ENCODE measurements around the gene ACTN1.
A peak's percentile ranks its signal among the peaks of the same experiment; 100 is the strongest.

The ACTN1 gene

DNA sequence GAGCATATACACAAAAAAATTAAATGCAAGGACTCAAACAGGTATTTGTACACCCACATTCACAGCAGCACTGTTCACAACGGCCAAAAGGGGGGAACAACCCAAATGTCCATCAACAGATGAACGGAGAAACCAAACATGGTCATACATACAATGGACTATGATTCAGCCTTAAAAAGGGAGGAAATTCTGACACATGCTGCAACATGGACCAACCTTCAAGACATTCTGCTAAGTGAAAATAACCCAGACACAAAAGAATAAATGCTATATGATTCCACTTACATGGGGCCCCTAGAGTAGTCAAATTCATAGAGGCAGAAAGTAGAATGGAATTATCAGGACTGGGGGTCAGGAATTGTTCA is 29.5 kb downstream of the ACTN1 start:
- DNase-seq, result no peak

DNA sequence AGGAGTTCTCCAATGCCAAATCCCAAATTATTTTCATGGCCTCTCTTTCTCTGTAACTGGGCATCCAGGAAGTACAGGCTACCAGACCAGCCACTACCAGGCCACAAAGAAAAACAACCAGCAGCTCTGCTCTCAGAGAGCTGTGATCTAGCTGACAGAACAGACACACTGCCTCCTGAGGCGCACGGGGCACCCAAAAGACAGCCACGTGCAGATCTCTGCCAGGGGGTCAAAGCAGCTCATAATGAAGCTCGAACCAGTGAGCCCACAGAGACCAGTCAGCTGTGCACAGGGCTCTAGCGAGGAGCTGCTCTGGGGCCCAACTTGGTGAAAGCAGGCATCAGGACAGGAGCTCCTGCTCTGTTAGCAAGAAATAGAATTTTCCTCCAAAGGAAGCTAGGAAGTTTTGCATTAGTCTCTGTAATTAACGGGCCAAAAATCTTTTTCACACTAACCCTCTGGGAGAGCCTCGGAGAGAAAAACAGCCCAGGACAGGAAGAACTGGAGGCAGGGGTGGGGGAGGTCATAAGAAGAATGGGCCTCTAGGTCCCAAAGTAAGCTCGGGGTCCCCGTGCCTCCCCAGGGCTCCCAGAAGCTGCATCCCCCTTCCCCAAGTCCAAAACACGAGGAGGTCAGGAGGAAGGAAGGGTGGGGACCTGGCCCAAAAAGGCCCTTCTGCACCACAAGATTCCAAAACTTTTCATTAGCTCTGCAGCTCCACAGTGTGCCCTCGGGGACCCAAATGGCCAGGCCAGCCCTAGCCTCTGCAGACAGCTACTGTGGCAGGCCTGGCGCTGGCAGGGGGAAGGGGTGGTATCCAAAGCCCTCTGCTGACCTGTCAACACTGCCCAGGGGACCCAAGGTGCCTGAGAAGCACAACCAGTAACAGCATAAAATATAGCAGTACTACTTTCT is 30.2 kb downstream of the ACTN1 start:
- no peak for DNase-seq

DNA sequence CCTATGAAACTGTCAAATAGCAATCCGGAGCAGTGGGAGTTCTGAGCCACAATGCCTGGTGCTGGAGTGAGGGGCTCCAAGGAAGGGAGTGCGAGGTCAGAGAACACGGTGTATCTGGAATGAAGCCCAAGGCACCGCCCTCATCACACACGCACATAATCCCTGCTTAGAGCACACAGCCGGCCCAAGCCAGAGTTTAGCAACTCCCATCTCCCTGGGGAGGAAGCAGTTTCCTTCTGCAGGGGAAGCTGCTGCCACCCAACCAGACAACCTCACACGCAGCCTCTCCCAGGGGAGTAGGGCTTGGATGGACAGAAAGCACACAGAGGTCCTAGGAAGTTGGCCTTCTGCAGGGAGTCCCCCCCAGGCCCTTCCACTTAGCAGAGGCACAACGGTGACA is 31.3 kb downstream of the ACTN1 start:
- no peak for DNase-seq

- DNase-seq, result no peak
Observed at GRCh38 chr14:68946489-68946822, 32.6 kb downstream of the ACTN1 start.

DNA sequence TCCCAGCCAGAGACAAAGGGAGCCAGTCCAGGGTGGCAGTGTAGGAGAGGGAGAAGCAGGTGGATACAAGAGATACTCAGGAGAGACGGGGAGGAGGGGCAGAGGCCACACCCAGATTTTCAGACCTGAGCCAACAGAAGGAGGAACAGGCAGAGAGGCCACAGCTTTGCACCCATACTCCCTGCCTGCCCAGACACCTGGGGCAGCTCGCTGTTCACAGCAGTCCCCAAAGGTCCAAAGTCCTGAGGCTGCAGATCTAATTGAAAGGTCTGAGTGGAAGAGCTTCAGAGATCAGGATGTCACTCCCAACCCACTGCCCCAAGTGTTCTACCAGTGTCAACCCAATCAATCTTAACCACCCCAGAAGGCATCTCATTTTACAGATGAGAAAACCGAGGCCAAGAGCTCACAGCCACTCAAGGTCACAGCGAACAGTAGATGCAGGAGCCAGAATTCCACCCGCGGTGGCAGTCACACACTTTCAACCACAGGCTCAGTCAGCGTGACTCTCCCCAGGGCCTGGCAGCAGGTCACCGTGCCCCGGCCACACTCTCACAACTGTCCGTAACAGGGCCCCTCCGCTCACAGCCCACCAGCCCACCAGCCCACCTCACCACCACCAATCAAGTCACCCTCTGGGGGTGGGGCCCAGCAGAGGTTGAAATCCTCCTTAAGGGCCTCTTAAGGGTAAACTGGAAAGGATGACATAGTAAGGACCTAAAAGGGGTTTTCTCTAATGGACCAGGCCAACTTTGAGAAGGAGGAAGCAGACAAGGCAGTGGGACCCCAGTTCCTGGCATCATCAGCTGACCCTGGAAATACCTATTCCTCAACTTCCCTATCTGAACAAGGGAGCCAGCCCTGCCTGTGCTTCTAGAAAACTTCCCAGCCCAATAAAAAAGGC is 33.3 kb downstream of the ACTN1 start:
- no peak for DNase-seq

DNA sequence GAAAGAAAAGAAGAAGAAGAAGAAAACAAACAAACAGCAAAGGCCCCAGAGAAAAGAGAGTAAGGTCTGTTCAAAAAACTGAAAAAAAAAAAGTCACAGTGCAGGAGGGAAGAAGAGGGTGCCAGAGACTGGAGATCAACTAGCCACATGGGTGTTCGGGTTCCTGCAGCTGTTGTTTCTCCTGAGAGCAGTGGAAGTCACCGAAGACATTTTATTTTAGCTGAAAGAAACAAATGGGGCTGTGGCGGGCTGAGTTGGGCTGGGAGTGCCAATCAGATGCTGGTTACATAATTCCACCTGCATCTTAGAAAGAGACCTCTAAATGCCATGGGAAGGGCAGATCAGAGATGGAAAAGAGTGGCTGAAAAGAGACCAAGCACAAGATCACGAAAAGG is 33.9 kb downstream of the ACTN1 start:
- DNase-seq, result no peak

- DNase-seq, result no peak
Observed at GRCh38 chr14:68944162-68944561, 34.9 kb downstream of the ACTN1 start.

DNA sequence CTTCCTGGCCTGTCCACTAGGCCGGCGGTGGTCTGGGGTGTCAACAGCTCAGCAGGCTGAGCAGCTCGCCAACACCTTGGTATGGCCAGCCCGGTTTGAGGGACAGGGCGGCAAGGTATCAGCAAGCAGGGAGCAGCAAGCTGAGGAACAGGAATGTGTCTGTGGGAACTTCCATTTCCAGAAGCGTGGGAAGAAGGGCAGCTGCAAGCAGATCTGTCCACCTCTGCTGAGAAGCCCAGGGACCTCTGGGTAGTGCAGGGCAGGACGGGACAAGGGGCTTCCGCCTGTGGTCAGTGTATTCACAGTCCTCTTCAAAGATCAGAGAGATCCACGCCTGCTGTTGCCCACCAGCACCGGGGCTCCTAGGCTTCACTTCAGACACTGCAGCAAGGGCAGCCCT is 36.0 kb downstream of the ACTN1 start:
- DNase-seq, result no peak

GRCh38 chr14:68942296-68943035 is 36.6 kb downstream of the ACTN1 start:
- DNase-seq, result no peak

GRCh38 chr14:68941820-68942219 is 37.3 kb downstream of the ACTN1 start:
- DNase-seq, result peak; percentile 50

DNA sequence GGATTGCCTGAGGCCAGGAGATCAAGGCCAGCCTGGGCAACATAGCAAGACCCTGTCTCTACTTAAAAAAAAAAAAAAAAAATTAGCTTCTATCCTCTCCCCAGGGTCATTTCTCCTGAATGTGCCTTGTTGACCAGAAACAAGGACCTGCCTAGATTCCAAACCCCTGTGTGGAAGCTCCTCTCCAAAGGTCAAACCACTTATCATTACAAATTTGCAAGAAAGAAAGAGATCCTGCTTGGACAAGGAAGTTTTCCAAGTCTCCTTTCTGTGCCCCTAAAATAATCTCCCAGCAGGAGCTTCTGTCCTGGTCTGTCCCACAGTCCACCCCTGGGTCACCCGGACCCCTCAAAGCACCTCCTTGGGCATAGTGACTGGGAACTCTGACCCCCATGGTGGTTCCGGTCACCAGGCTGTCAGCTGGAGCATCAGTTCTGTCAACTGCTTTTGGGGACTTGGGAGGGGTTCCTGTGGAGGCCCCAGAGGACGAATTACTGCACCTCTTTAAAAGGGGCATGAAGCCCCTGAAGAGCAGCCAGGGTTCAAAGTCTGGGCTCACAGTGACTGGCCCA is 38.4 kb downstream of the ACTN1 start:
- no peak for DNase-seq

DNA sequence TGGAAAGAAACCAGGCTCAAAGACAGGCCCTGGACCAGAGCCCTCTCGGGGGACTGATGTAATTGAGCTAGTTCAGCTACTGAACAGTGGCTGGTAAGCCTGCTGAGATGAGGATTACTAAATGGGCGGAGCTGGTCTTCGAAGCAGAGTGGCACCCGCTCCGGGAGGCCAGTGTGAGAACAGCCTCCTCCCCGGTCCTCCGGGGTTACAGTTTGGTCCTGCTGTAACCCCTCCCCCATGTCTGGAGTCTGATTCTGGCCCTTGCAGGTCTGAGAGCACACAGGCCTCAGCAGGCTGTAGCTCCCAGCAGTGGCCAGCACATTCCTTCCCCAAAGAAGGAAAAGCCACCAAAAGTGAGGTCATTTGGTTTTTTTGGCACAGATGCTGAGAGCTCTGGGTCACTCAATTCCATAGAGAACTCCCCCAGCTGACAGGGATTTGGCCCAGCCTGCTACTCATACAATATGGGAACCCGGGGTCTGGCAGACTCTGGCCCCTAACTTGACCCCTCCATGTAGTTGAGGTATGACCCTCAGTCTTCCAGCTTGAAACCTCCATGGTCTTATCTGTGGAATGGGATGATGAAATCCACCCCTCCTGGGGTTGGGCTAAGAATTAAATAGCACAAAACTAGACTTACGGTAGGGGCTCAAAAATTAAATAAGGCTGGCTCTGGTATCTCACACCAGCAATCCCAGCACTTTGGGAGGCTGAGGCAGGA is 39.0 kb downstream of the ACTN1 start:
- no peak for DNase-seq

GRCh38 chr14:68939181-68939892 is 39.8 kb downstream of the ACTN1 start:
- DNase-seq, result no peak

DNA sequence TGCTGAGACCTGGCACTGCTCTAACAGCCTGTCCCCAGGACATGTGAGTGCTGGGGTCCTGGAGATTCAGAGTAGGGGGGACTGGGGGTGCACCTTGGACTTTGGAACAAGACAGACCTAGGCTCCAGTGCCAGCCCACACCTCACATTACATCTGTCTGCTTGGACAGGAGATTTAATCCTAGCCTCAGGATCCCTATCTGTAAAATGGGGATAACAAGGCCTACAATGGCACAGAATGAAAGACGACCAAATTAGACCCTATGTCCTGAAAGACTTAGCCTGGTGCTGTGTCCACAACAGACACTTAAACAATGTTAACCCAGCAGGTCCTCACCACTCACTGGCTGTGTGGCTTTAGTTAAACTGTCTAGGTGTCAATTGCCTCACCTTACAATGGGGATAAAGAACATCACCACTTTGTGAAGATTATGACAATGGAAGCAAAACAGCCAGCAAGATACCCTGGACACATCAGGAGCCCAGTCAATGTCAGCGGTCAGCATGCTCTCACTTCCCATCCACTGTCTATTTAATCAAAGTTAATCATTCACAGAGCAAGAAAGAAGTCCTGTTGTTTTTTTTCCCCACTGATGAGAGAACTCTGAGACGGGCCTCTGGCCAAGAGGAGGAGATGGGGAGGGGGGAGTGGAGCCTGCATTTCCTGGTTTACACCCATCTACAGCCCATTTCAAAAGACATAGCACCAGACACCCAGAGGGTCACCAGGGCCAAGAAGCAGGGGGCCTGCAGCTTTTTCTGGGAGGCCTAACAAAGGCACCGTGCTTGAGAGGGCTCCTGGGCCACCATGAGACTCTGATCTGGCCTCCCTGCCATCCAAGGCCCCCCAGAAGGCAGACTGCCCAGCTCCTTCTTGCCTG is 40.6 kb downstream of the ACTN1 start:
- DNase-seq, result no peak

DNA sequence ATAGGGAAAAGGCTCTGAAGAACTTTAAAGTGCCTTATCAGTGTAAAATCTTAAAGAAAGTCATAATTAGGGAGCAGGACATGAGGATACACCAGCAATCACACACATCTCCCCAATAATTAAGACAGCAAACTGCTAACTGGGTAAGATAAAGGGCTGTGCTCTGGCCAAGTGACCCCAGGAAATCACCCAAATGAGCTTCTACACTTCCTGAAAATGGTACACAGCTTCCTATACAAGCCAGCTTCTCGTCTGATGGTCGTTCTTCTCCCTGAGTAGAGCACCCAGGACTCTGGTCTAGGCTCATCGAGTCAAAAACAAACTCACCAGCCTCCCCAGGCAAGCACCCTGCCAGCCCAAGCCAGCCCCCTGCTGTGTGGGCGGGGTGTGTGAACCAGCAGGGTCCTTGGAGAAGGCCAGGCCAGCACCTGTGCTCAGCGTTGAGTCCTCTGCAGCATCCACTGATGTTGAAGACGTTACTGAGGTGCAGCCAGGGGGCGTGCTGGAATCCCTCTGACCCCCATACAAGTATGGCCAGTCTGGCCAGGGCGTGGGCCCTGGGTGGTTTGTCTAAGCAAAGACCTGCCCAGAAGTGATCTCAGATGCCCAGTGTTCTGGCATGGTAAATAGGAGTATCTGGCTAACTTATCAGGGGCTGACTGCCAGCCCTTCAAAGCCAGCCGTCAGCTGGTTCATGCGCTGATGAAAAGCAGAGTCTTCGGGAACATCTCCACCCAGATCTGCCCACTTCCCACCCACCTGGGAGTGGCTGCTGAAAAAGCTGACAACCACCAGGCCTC is 41.4 kb downstream of the ACTN1 start:
- no peak for DNase-seq

DNA sequence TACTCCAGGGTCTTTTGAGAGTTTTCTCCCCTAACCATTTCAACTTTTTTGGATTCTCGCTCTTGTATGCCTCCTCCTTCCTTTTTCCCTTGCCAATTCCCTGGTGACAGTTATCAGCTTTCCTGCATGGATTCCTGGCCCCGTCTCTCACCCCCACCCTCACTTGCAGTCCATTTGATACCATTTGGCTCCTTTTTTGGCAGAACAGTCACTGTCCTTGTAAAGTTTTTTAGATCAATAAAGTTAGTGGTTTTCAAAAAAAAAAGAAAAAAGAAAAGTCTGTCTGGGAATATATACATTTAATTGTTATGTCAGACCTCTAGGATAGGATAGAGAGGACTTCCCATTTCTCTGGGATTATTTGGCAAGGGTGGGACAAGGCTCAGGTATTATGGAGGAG is 42.1 kb downstream of the ACTN1 start:
- DNase-seq, result no peak

DNA sequence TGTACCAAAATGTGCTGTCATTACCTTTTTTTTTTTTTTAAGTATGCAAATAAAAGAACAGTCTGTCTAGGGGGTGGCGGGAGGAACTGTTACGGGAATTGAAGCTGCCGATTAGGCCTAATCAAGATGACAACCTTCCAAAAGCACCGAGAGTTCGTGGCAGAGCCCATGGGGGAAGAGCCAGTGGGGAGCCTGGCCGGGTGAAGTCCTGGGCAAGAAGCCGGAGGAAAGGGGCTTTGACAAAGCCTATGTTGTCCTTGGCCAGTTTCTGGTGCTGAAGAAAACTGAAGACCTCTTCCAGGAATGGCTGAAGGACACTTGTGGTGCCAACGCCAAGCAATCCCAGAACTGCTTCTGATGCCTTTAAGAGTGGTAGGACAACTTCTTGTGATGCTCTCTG is 42.6 kb downstream of the ACTN1 start:
- no peak for DNase-seq

- no peak for DNase-seq
Observed at GRCh38 chr14:68935761-68936214, 43.3 kb downstream of the ACTN1 start.

DNA sequence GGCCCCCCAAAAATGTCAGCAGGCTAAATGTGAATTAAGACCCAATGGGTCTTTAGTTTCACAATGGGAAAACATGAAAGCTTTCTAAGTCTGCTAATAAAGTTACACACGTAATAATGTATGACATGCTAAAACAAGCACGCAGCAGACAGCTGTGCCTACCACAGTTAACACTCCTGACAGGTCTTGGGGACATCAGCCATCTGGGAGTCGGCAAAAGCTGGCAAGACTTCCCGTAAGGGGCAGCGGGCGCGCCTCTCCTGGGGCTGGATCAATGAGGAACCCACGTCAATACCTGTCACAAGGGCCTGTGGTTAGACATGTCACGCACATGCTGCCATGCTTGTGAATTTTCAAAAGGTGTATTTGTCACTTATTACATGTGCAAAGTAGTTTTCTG is 45.0 kb downstream of the ACTN1 start:
- DNase-seq, result no peak

GRCh38 chr14:68932686-68933085 is 46.4 kb downstream of the ACTN1 start:
- no peak for DNase-seq

All from 8988T (cell line).